Esophagus squamous epithelium (tissue), 4 donors: ENCODE data around the gene GOLPH3L.

Experiments
- POLR2A ChIP-seq, 4 donors: fragments of 450-650 bp; IDR thresholded peaks; one replicate each; pipeline ENCODE4 v1.6.1; 2017; ENCODE audit warnings: antibody characterized with exemption in 4 of 4, mild to moderate bottlenecking in 4 of 4, moderate library complexity in 3 of 4
- TF ChIP-seq, protein P1 (sequence below), 6 experiments: fragments of 450-650 bp in 4 of 6; fragments of 200-600 bp in 2 of 6; sonication (generic) in 2 of 6; IDR thresholded peaks; one replicate each; pipeline ENCODE4 v1.5.1; 2016 to 2019; ENCODE audit warnings: antibody characterized with exemption in 6 of 6, mild to moderate bottlenecking in 4 of 6, moderate library complexity in 4 of 6

GRCh38 chr1:150615346-150616201 is 81.4 kb downstream of the GOLPH3L start:
- TF ChIP-seq, protein P1, sequence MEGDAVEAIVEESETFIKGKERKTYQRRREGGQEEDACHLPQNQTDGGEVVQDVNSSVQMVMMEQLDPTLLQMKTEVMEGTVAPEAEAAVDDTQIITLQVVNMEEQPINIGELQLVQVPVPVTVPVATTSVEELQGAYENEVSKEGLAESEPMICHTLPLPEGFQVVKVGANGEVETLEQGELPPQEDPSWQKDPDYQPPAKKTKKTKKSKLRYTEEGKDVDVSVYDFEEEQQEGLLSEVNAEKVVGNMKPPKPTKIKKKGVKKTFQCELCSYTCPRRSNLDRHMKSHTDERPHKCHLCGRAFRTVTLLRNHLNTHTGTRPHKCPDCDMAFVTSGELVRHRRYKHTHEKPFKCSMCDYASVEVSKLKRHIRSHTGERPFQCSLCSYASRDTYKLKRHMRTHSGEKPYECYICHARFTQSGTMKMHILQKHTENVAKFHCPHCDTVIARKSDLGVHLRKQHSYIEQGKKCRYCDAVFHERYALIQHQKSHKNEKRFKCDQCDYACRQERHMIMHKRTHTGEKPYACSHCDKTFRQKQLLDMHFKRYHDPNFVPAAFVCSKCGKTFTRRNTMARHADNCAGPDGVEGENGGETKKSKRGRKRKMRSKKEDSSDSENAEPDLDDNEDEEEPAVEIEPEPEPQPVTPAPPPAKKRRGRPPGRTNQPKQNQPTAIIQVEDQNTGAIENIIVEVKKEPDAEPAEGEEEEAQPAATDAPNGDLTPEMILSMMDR (IDR thresholded peaks at IDR 0.05) = no peak
- no peak for TF ChIP-seq POLR2A (IDR thresholded peaks at IDR 0.05)
